ENCODE data around the gene ZNF555. TPM values are rescaled to one million over a fixed set of nuclear protein-coding genes. Genes with fewer than 3 reads are reported as not detected.

ZNF555 gene
- total RNA-seq, 4 donors from 2014 or later = 4.1 to 8.5 (median 6.1) TPM

GRCh38 chr19:2888731-2889224 lies 47.5 kb downstream of the ZNF555 start:
- TF ChIP-seq CTCF (IDR thresholded peaks at IDR 0.05; ENCODE audit: low read depth) = no peak

- no peak for TF ChIP-seq CTCF (IDR thresholded peaks at IDR 0.05; ENCODE audit: low read depth)
Observed at GRCh38 chr19:2896694-2897093, 55.4 kb downstream of the ZNF555 start.

GRCh38 chr19:2900296-2901252 lies 59.3 kb downstream of the ZNF555 start, which contains the start of gene ZNF57:
TSS of gene ZNF57 (plus strand) at chr19:2900928. CDS start at chr19:2901046, 118 bp downstream.
- TF ChIP-seq CTCF (IDR thresholded peaks at IDR 0.05; ENCODE audit: low read depth) = no peak

- TF ChIP-seq CTCF (IDR thresholded peaks at IDR 0.05; ENCODE audit: low read depth) = no peak
Observed at GRCh38 chr19:2902590-2903218, 61.4 kb downstream of the ZNF555 start.

GRCh38 chr19:2905918-2906519 lies 64.7 kb downstream of the ZNF555 start:
- no peak for TF ChIP-seq CTCF (IDR thresholded peaks at IDR 0.05; ENCODE audit: low read depth)

- TF ChIP-seq CTCF (IDR thresholded peaks at IDR 0.05; ENCODE audit: low read depth) = no peak
Observed at GRCh38 chr19:2906631-2907195, 65.4 kb downstream of the ZNF555 start.

Other genes with a start within 250 kb of the ZNF555 start
- 1 to 10 TPM in 2 of 4 donors, under 1 TPM in 2; 0.16 to 3.6 (median 0.82) TPM for gene GNG7, start 138.8 kb upstream of the ZNF555 start, total RNA-seq
- gene DIRAS1, start 120.1 kb upstream of the ZNF555 start, total RNA-seq = under 1 TPM in 3 of 4 donors, not detected in 1; 0.16 to 0.85 (median 0.44) TPM
- 10 to 100 TPM; 15.2 to 25.4 (median 21.3) TPM for gene SLC39A3, start 101.5 kb upstream of the ZNF555 start, total RNA-seq
- 10 to 100 TPM; 14.8 to 43.1 (median 24.2) TPM for gene SGTA, start 58.2 kb upstream of the ZNF555 start, total RNA-seq
- 10 to 100 TPM; 10.4 to 23.2 (median 21.5) TPM for gene THOP1, start 56.0 kb upstream of the ZNF555 start, total RNA-seq
- gene ZNF554, start 21.6 kb upstream of the ZNF555 start, total RNA-seq = 1 to 10 TPM; 2.4 to 7.0 (median 3.0) TPM
- not detected for gene ZNF556, start 25.9 kb downstream of the ZNF555 start, total RNA-seq
- gene ZNF57, start 59.5 kb downstream of the ZNF555 start, total RNA-seq = 1 to 10 TPM; 2.9 to 5.5 (median 3.5) TPM
- gene ZNF77, start 103.5 kb downstream of the ZNF555 start, total RNA-seq = 1 to 10 TPM; 2.1 to 6.0 (median 3.1) TPM
- 1 to 10 TPM in 1 of 4 donors, not detected in 3; 1.8 TPM for gene TLE6, start 136.1 kb downstream of the ZNF555 start, total RNA-seq
- gene TLE2, start 187.8 kb downstream of the ZNF555 start, total RNA-seq = 10 to 100 TPM in 2 of 4 donors, 1 to 10 TPM in 2; 6.5 to 29.7 (median 16.3) TPM
- gene TLE5, start 221.0 kb downstream of the ZNF555 start, total RNA-seq = 100 to 1,000 TPM; 200 to 309 (median 226) TPM

Measured in subcutaneous adipose tissue (tissue), 4 donors.